Retina (tissue), 1 donor: ENCODE measurements around the gene TRABD2B.

ENCODE experiments used
- DNase-seq: peaks from one replicate; pipeline ENCODE4 v3.0.0-alpha.2; 2016

Gene TRABD2B

GRCh38 chr1:47843781-47844557 lies 153.2 kb downstream of the TRABD2B start:
- no peak for DNase-seq

- no peak for DNase-seq
Measured at GRCh38 chr1:47843059-47843458, 154.1 kb downstream of the TRABD2B start.

GRCh38 chr1:47842228-47842919 lies 154.8 kb downstream of the TRABD2B start:
- no peak for DNase-seq

GRCh38 chr1:47841356-47841755 lies 155.8 kb downstream of the TRABD2B start:
- DNase-seq = no peak

GRCh38 chr1:47840393-47841190 lies 156.6 kb downstream of the TRABD2B start:
- DNase-seq = no peak

GRCh38 chr1:47839433-47839760 lies 157.8 kb downstream of the TRABD2B start:
- DNase-seq = no peak

GRCh38 chr1:47838562-47839432 lies 158.4 kb downstream of the TRABD2B start:
- DNase-seq = no peak

- DNase-seq = no peak
Measured at GRCh38 chr1:47837866-47838561, 159.2 kb downstream of the TRABD2B start.

- DNase-seq = no peak
Measured at GRCh38 chr1:47837056-47837830, 159.9 kb downstream of the TRABD2B start.

GRCh38 chr1:47835409-47835808 lies 161.8 kb downstream of the TRABD2B start:
- DNase-seq = no peak

GRCh38 chr1:47834326-47834725 lies 162.9 kb downstream of the TRABD2B start:
- no peak for DNase-seq

GRCh38 chr1:47830641-47831333 lies 166.4 kb downstream of the TRABD2B start:
- no peak for DNase-seq

- DNase-seq = no peak
Measured at GRCh38 chr1:47830021-47830420, 167.2 kb downstream of the TRABD2B start.

GRCh38 chr1:47828978-47829377 lies 168.2 kb downstream of the TRABD2B start:
- DNase-seq = no peak

GRCh38 chr1:47827109-47827508 lies 170.1 kb downstream of the TRABD2B start:
- DNase-seq = peak; percentile 70

- DNase-seq = no peak
Measured at GRCh38 chr1:47824716-47825115, 172.5 kb downstream of the TRABD2B start.

GRCh38 chr1:47824297-47824696 lies 172.9 kb downstream of the TRABD2B start:
- no peak for DNase-seq

GRCh38 chr1:47823040-47823808 lies 174.0 kb downstream of the TRABD2B start:
- peak; percentile 54 for DNase-seq

GRCh38 chr1:47821760-47822159 lies 175.4 kb downstream of the TRABD2B start:
- no peak for DNase-seq

GRCh38 chr1:47819574-47819888 lies 177.7 kb downstream of the TRABD2B start:
- no peak for DNase-seq
